Measurements from ENCODE around the gene VPREB3.

Gene VPREB3

DNA sequence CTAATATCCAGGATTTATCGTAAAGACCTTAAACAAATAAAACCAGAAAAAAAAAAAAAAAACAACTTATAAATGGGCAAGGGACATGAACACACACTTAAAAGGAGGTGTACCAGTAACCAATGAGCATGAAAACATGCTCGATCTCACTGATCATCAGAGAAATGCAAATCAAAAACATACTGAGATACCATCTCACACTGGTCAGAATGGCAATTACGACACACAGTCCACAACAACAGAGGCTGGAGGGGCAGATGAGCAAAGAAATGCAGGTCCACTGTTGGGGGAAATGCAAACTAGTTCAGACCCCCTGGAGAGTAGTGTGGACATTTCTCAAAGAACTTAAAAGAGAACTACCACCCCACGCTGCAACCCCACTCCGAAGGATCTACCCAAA lies 50.2 kb downstream of the VPREB3 start:
- no peak for DNase-seq (ENCODE audit: low read depth, low spot score)
- no peak overlapping the region for H3K4me3 ChIP-seq (ENCODE audit: low read depth, low read length)
- POLR2A ChIA-PET = no interaction called here
- TF ChIP-seq, protein P1, sequence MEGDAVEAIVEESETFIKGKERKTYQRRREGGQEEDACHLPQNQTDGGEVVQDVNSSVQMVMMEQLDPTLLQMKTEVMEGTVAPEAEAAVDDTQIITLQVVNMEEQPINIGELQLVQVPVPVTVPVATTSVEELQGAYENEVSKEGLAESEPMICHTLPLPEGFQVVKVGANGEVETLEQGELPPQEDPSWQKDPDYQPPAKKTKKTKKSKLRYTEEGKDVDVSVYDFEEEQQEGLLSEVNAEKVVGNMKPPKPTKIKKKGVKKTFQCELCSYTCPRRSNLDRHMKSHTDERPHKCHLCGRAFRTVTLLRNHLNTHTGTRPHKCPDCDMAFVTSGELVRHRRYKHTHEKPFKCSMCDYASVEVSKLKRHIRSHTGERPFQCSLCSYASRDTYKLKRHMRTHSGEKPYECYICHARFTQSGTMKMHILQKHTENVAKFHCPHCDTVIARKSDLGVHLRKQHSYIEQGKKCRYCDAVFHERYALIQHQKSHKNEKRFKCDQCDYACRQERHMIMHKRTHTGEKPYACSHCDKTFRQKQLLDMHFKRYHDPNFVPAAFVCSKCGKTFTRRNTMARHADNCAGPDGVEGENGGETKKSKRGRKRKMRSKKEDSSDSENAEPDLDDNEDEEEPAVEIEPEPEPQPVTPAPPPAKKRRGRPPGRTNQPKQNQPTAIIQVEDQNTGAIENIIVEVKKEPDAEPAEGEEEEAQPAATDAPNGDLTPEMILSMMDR (IDR thresholded peaks at IDR 0.05; ENCODE audit: insufficient read depth, low read length, missing control alignments) = no peak
- CTCF ChIA-PET = no interaction called here

Data from AG04449 (cell line).